Measurements from ENCODE around the gene CASQ1.

DNA sequence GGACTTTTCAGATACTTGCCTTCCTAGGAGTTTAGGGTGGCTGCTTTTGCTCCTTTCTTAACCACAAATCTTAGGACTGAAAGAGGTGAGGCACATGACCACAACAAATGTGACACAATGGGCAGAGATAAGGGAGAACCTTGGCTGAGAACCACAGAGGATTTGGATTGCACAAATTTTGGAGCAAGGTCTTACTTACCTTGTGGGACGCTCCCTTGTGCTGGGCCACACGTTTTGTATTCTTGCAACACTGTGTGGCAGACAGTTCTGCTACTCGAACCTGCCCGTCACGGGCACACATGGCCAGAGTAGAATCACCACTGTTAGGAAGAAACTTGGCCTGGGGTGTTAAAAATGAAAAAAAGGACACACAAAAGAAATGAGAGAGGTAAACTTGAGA, 48.0 kb downstream of the CASQ1 start:
- TF ChIP-seq CTCF (IDR thresholded peaks at IDR 0.05; ENCODE audit: insufficient read depth, low read length, poor library complexity, severe bottlenecking) (no peak), EZH2phosphoT487 (conservative IDR thresholded peaks at IDR 0.05; ENCODE audit: low read length) (no peak)
